HG02798 (cell line): ENCODE results near the gene CD207.
A peak's percentile ranks its signal among the peaks of the same experiment; 100 is the strongest.
"Not testable (repeated sequence)": the region's sequence is repeated elsewhere in the genome, so short reads cannot be mapped to it uniquely, and the experiment has no call there.

ENCODE experiments used
- ATAC-seq: cut with Tn5 transposase; IDR thresholded peaks from one replicate; pipeline ENCODE4 v1.9.1; 2021; ENCODE audit warnings: mild to moderate bottlenecking; ENCODE audit not compliant: unreplicated experiment, poor library complexity

The CD207 gene

GRCh38 chr2:70835643-70836042, at the start of gene CD207:
Gene CD207 (minus strand): TSS chr2:70835816. CDS start chr2:70835776, 40 bp downstream.
- ATAC-seq: no peak

- not testable (repeated sequence) for ATAC-seq
These were observed 42.9 kb upstream of the CD207 start for GRCh38 chr2:70878543-70878942.

- ATAC-seq: not testable (repeated sequence)
These were observed 40.5 kb upstream of the CD207 start for GRCh38 chr2:70876138-70876537.

- no peak for ATAC-seq
These were observed 37.9 kb upstream of the CD207 start for GRCh38 chr2:70873541-70873940.

- peak; percentile 93 for ATAC-seq
These were observed 36.0 kb upstream of the CD207 start for GRCh38 chr2:70871398-70872211.

GRCh38 chr2:70870790-70871189, 35.2 kb upstream of the CD207 start:
- ATAC-seq: no peak

GRCh38 chr2:70868970-70869369, 33.4 kb upstream of the CD207 start:
- ATAC-seq: no peak

GRCh38 chr2:70861777-70862625, 26.4 kb upstream of the CD207 start:
- ATAC-seq: peak; percentile 73

GRCh38 chr2:70855667-70856066, 20.1 kb upstream of the CD207 start:
- no peak for ATAC-seq

GRCh38 chr2:70854411-70854810, 18.8 kb upstream of the CD207 start:
- ATAC-seq: no peak

GRCh38 chr2:70852824-70853223, 17.2 kb upstream of the CD207 start:
- ATAC-seq: no peak

GRCh38 chr2:70851704-70852103, 16.1 kb upstream of the CD207 start:
- peak; percentile 47 for ATAC-seq

- ATAC-seq: no peak
These were observed 15.3 kb upstream of the CD207 start for GRCh38 chr2:70850925-70851324.

GRCh38 chr2:70842401-70842800, 6.8 kb upstream of the CD207 start:
- ATAC-seq: no peak

- ATAC-seq: no peak
These were observed 2.6 kb upstream of the CD207 start for GRCh38 chr2:70837980-70838925.

- no peak for ATAC-seq
These were observed 735 bp downstream of the CD207 start for GRCh38 chr2:70834881-70835280.

GRCh38 chr2:70834106-70834505, 1.5 kb downstream of the CD207 start:
- ATAC-seq: no peak

GRCh38 chr2:70833246-70833645, 2.4 kb downstream of the CD207 start:
- ATAC-seq: no peak

GRCh38 chr2:70832386-70832785, 3.2 kb downstream of the CD207 start:
- no peak for ATAC-seq

GRCh38 chr2:70831861-70832260, 3.8 kb downstream of the CD207 start:
- ATAC-seq: no peak
